AG04450 (cell line): ENCODE results near the gene ROBO1. TPM values are rescaled to one million over a fixed set of nuclear protein-coding genes. Genes with fewer than 3 reads are reported as not detected.

Source experiments
- CTCF ChIA-PET: fragments of 300-600, 350-600 bp; formaldehyde crosslinking; extraction: SDS; loops from one replicate; lab custom pipeline; 2022; ENCODE audit warnings: antibody characterized with exemption, inconsistent platforms; lab: Charles Lee
- POLR2A ChIA-PET: fragments of 350-600 bp; formaldehyde crosslinking; extraction: SDS; loops from one replicate; lab custom pipeline; 2021; ENCODE audit warnings: antibody characterized with exemption, inconsistent platforms; lab: Yijun Ruan, JAX
- DNase-seq: peaks from one replicate; pipeline ENCODE4 v3.0.0-alpha.2; 2011; ENCODE audit warnings: low read depth, low spot score
- H3K27ac ChIP-seq: one replicate; pipeline ENCODE4 v1.5.1; 2012; ENCODE audit warnings: low read depth, low read length, control low read depth
- H3K27me3 ChIP-seq: one replicate; pipeline ENCODE4 v1.6.0; 2012; ENCODE audit warnings: low read length; ENCODE audit not compliant: control insufficient read depth, insufficient read depth
- H3K4me3 ChIP-seq: 2 replicates; pipeline ENCODE4 v1.5.1; 2011; ENCODE audit warnings: mild to moderate bottlenecking, low read depth, low read length, control low read depth
- H3K9me3 ChIP-seq: 2 replicates; pipeline ENCODE4 v1.5.1; 2012; ENCODE audit warnings: low read length; ENCODE audit not compliant: control insufficient read depth, insufficient read depth
- CTCF ChIP-seq: IDR thresholded peaks from 2 replicates; pipeline ENCODE4 v1.5.1; 2011; ENCODE audit warnings: low read depth, low read length, control low read depth, inconsistent platforms
- polyA plus RNA-seq: library from polyadenylated mRNA; depleted of rRNA; stranded (reverse); fragments of >200 nt; gene quantifications from 2 replicates; pipeline ENCODE4 v1.2.3, GENCODE V29; 2011

The ROBO1 gene
- polyA plus RNA-seq, 1 experiment, result 66.0 TPM

DNA sequence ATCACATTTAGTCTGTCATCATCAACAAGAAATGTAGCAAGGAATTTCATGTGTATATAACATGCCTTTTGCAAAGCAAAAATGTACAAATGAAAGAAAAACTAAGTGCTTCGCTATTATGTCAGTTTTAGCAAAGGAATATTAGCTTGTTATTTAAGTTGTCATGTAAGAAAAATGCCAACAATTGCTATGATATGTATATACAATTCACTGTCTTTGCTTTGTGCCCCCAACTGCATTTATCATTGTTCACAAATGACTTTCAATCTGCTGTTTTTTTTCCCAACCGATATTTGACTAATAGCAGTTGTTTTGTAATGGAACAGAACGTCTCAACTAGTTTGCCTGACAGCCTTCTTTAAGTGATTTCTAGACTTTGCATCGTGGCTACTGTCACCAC is 207.1 kb downstream of the ROBO1 start:
- no peak for DNase-seq
- no peaks in the 10 kb centered on the region for H3K9me3 ChIP-seq
- no peaks in the 10 kb centered on the region for H3K27me3 ChIP-seq
- TF ChIP-seq CTCF, result no peak
- H3K27ac ChIP-seq, result no peak overlapping the region
- CTCF ChIA-PET, result no interaction called here
- H3K4me3 ChIP-seq, result no peak overlapping the region
- POLR2A ChIA-PET, result no interaction called here

DNA sequence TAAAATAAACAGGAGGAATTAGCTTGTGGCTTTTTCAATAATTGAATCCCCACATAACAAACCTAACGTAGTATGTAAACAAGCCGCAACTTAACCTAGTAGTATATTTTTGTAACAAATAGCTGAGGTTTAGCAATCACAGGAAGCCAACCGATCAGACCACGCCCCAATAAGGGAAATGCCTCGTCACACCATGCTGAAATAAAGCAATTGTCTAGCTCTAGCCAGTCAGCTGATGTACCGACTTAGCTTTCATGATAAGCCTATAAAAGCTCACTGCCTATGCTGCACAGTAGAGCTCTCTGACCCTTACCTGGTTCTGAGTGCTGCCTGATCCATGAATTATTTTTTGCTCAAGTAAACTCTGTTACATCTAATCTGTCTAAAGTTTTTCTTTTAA is 208.9 kb downstream of the ROBO1 start:
- no peak for TF ChIP-seq CTCF
- Histone ChIP-seq H3K4me3 (no peak overlapping the region), H3K27me3 (no peaks in the 10 kb centered on the region), H3K9me3 (no peaks in the 10 kb centered on the region), H3K27ac (no peak overlapping the region)
- POLR2A ChIA-PET, result no interaction called here
- no peak for DNase-seq
- CTCF ChIA-PET, result no interaction called here

DNA sequence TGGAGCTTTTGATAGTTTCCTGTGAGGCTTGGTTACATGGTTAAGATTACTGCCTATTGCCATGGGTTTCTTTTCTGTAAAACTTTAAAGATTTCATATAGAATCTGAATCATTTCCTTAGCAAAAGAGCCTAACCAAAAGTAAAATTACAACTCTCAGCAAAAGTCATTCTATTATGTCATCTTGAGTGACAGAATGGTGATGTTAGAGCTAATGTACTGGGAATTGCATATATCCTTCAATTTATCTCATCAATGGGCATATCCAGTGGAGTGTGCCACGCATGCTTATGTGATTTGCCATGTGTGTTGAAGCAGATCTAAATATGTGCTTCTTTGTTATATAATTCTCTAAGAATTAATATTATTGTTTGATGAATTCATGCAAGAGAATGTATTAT is 212.1 kb downstream of the ROBO1 start:
- ChIA-PET POLR2A (no interaction called here), CTCF (no interaction called here)
- no peak for DNase-seq
- no peaks in the 10 kb centered on the region for H3K9me3 ChIP-seq
- TF ChIP-seq CTCF, result no peak
- no peak overlapping the region for H3K4me3 ChIP-seq
- no peak overlapping the region for H3K27ac ChIP-seq
- no peaks in the 10 kb centered on the region for H3K27me3 ChIP-seq

- DNase-seq, result no peak
- Histone ChIP-seq H3K27me3 (no peaks in the 10 kb centered on the region), H3K27ac (no peak overlapping the region), H3K4me3 (no peak overlapping the region), H3K9me3 (no peaks in the 10 kb centered on the region)
- TF ChIP-seq CTCF, result no peak
- ChIA-PET POLR2A (no interaction called here), CTCF (no interaction called here)
Measured at GRCh38 chr3:79551997-79552396, 215.8 kb downstream of the ROBO1 start.

GRCh38 chr3:79551321-79551892 is 216.4 kb downstream of the ROBO1 start:
- ChIA-PET POLR2A (no interaction called here), CTCF (no interaction called here)
- Histone ChIP-seq H3K4me3 (no peak overlapping the region), H3K27ac (no peak overlapping the region), H3K27me3 (no peaks in the 10 kb centered on the region), H3K9me3 (no peaks in the 10 kb centered on the region)
- no peak for TF ChIP-seq CTCF
- DNase-seq, result no peak
